NCI-H187 treated with DMSO at 0.1 percent for 48 hours (cell line): ENCODE results near the gene MX2.
"Not testable (repeated sequence)": the region's sequence is repeated elsewhere in the genome, so short reads cannot be mapped to it uniquely, and the experiment has no call there.

Experiments
- DNase-seq: peaks from one replicate; lab custom pipeline; 2025; lab: John Stamatoyannopoulos, UW

Gene MX2

DNA sequence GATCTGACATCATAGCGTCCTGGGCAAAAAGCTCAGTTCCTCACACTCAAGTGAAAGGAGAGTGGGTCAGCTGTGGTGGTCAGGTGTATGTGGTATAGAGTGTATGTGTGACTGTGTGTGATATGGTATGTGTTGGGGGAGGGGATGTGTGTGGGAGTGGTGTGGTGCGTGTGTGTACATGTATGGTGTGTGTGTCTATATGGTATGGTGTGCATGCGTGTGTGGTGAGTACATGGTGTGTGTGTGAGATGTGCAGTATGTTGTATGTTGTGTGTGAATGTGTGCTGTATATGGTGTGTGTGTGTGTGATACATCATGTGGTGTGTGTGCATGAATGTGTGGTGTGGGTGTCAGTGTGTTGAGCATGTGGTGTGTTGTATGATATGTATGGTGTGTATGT is 24.3 kb upstream of the MX2 start:
- DNase-seq = no peak

- DNase-seq = peak; percentile 68
Observed at GRCh38 chr21:41338455-41338854, 23.4 kb upstream of the MX2 start.

DNA sequence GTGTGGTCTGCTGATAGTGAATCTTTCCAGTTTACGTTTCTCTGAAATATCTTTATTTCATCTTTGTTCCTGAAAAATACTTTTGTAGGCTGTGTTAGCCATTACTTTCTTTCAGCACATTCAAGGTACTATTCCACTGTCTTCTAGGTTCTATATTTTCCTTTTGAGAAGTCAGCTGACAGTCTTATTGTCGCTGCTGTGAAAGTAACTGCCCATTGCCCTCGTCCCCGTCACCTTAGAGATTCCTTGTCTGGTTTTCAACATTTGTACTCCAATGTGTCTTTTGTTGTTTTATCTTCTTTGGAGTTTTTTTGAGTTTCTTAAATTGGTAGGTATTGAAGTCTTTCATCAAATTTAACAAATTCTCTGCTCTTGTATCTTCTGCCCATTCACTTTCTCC is 19.8 kb upstream of the MX2 start:
- DNase-seq = no peak

DNA sequence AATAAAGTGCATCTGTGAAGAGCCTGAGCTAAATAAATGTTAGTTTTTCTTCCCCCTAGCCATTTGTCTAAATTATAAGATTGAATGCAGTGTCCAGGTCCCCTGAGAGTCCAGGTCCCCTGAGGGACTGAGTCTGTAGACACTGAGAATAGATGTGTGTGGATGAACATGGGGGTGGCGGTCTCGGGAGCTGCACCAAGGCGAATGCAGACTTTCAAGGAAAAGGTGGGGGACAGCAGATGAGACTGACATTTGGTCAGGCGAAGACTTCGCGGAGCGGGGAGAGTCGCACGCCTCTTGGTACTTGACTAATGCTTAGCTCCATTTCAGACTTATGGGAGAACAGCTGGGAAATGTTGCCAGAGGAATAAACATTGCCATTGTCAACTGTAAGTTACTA is 17.7 kb upstream of the MX2 start:
- no peak for DNase-seq

DNA sequence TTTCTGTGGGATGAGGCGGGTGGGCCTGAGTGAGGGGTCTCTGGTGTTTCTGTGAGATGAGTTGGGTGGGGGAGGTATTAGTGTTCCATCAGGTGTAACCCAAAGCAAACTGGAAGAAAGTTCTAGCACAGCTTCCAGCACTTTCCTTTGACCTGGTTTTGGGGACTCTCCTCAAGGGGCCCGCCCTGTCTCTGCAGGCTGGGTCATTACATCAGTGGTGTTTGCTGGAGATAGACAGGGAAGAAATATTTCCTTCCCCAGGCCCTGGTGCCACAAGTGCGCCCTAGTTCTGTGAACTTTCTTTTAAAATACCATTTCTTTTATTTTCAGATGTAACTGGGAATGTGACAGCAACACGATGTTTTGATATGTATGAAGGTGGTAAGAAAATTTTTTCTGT is 16.5 kb upstream of the MX2 start:
- no peak for DNase-seq

GRCh38 chr21:41345934-41346685 is 15.7 kb upstream of the MX2 start:
- no peak for DNase-seq

DNA sequence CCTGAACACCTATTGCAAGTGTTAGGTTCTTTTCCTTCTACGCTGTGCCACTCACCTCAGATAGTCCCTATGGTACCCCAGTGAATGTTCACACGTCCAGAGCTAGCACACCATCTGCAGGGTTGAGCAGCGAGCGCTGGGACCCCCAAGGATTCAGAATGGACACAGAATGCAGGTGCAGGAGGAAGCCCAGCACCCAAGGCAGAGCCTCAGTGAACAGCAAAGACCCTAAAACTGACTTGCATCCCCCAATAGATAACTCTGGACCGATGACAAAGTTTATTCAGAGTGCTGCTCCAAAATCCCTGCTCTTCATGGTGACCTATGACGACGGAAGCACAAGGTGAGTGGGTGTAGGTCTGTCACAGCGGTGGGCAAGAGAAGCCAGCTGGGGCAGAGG is 15.1 kb upstream of the MX2 start:
- DNase-seq = no peak

- DNase-seq = no peak
Observed at GRCh38 chr21:41348434-41348833, 13.4 kb upstream of the MX2 start.

DNA sequence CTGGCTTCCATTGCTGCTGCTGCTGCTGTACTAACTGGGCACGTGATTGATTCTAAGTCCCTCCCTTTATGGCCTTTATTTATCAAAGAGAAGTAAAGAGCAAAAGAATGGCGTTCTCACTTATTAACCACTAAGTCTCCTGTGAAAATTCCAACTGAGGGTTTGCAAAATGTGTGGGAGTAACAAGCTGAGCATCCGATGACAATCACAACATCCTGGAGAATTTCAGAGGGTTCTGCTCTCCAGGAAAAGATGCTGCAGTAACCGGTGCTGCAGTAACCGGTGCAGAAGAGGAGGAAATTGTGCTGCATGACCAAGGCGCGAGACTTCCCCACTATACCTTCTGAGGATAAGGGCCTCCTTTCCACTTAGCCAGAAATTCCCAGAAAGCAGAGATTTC is 12.7 kb upstream of the MX2 start:
- DNase-seq = no peak

- DNase-seq = no peak
Observed at GRCh38 chr21:41349619-41350390, 12.0 kb upstream of the MX2 start.

DNA sequence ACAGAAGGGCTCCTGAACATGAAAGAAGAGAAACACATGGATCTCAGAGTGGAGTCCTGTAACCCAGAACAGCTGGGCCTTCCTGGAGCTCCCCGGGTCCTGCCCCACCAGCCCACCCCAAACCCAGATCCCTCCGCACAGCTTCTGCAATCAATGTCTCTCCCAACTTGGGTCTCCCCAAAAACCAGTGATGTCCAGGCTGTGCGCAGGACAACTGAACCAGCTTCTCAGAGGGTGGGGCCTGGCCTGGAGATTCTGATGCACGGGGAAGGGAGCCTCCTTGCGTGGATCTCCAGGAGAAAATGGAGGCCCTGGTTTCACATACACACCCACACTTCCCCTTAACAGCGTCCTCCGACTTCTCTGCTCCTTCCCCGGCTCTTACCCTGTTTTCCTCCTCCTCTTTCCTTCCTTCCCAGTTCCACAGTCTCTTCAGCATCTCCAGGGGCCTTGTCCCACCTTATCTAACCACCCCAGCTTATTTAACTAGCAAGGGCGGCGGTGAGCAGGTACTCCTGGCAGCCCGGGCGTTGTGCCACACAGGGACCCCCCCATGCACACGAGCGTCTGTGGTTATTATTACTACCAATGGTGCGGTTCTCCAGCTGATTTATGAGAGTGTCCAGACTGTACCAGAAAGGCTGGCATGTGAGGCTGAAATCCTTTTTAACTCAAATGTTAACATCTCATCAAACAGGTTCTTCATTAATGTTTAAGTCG is 11.2 kb upstream of the MX2 start:
- no peak for DNase-seq

- DNase-seq = no peak
Observed at GRCh38 chr21:41357546-41357945, 4.3 kb upstream of the MX2 start.

DNA sequence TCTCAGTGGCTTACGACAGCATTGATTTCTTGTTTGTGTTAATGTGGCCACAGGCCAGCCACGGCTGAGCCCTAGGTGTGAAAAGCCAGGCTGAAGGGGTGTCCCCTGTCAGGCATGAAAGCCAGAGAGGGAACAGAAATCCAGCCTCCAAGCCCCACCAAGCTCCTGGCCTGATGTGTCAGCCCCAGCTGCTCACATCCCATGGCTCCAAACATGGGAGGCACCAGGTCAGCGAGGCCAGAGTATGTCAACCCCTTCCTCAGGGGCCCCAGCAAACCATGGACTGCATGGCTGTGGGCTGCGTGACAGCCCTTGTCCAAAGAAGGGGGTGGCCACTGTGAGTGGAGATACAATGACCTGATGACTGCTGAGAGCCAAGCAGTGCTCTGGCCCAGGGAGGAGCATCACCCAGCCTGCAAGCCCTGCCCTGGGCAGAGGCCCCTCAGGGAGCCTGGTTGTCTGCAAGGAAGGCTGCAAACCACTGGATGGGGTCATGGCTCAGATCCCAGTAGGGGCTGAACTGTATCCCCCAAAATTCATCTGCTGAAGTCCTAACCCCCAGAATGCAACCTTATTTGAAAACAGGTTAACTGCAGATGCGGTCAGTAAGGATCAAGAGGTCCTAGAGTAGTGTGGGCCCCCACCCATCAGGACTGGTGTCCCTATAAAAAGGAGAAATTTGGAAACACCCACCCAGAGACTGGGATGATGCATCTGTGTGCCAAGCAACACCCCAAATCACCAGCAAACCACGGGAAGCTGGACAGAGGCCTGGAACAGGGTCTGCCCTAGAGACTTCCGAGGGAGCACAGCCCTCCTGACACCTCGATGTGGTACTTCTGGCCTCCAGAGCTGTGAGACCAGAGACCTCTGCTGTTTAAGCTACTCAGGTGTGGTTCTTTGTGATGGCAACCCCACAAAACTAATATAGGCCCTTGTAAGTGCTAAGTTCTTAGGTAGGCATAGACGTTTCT is 3.3 kb upstream of the MX2 start:
- no peak for DNase-seq

DNA sequence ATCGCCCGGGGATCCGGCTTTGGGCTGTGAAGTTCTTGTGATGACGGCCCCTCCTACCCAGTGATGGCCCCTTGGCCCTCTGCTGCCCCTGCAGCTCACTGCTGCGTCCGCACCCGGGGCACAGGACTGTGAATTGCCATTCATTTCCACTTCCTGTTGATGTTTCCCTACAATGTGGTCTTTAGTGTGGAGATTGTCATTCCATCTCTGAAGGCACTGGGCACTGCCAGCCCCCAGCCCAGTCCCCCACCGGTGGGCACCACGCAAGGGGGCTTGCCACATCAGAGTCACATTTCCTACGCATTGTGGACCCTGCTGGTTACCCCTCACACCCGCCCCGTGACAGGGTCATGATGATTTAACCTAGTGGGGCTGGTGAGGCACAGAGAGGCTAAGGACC is 2.5 kb upstream of the MX2 start:
- DNase-seq = no peak

- not testable (repeated sequence) for DNase-seq
Observed at GRCh38 chr21:41359754-41360071, 2.1 kb upstream of the MX2 start.

- peak; percentile 91 for DNase-seq
Observed at GRCh38 chr21:41360072-41360821, 1.6 kb upstream of the MX2 start.

- DNase-seq = no peak
Observed at GRCh38 chr21:41361053-41361785, 608 bp upstream of the MX2 start.

DNA sequence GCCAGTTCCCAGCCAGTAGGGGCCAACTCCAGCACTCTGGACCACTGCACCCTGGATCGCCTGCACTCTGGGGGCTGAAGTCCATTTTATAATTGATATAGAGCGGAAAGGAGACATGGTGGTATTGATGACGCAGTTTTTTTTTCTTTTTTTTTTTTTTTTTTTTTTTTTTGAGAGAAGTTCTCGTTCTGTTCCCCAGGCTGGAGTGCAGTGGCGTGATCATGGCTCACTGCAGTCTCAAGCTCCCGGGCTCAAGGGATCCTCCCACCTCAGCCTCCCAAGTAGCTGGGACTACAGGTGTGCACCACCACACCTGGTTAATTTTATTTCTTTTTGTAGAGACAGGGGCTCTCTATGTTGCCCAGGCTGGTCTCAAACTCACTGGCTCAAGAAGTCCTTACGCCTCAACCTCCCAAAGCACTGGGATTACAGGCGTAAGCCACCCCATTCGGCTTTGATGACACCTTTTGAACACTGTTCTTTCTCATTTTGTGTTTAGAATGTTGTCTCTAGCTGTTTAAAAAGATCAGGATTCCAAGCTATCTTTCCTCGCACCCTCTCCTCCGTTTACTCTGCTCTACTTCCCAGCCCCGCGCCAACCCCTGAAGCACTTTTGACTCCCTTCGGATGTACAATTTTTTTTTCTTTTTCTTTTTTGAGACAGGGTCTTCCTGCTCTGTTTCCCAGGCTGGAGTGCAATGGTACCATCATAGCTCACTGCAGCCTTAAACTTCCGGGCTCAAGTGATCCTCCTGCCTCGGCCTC is 960 bp downstream of the MX2 start:
- no peak for DNase-seq

GRCh38 chr21:41363370-41364270 is 1.8 kb downstream of the MX2 start:
- no peak for DNase-seq
